IPS-11a (cell line): Measurements from ENCODE around the gene PRKCH.

Source experiments
- H3K4me3 ChIP-seq: one replicate; pipeline ENCODE4 v1.5.1; 2013; ENCODE audit warnings: low read depth, low read length, control low read depth

The PRKCH gene

GRCh38 chr14:61321385-61322010 is at the start of gene PRKCH:
Gene PRKCH, plus strand, starts transcription at chr14:61321579. Its CDS starts 523 bp downstream, at chr14:61322102.
- peak within 1 kb of the TSS; percentile 52 for H3K4me3 ChIP-seq

- H3K4me3 ChIP-seq = no peak overlapping the region
These were observed 44.1 kb upstream of the PRKCH start for GRCh38 chr14:61277232-61277631.

GRCh38 chr14:61277784-61278183 is 43.6 kb upstream of the PRKCH start:
- H3K4me3 ChIP-seq = no peak overlapping the region

DNA sequence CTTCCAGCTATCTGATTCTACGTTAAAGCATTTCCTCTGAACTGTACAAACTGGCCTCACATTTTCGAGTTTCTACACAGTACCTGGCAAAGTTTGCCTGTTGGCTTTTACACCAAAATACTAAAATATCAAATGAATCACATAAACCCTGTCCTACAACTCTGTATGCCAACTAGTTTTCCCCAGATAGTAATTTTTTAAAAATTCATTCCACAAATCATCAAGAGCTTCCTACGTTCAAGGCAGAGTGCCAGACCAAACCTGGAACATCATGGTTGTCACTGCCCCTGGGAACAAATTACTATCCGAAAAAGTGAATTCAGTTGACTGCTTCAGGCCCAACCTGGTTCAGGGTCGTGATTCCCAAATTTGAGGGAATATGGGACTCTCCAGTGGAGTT is 42.3 kb upstream of the PRKCH start:
- no peak overlapping the region for H3K4me3 ChIP-seq

- peak overlapping the region; percentile 64 for H3K4me3 ChIP-seq
These were observed 41.3 kb upstream of the PRKCH start for GRCh38 chr14:61280092-61280525.

DNA sequence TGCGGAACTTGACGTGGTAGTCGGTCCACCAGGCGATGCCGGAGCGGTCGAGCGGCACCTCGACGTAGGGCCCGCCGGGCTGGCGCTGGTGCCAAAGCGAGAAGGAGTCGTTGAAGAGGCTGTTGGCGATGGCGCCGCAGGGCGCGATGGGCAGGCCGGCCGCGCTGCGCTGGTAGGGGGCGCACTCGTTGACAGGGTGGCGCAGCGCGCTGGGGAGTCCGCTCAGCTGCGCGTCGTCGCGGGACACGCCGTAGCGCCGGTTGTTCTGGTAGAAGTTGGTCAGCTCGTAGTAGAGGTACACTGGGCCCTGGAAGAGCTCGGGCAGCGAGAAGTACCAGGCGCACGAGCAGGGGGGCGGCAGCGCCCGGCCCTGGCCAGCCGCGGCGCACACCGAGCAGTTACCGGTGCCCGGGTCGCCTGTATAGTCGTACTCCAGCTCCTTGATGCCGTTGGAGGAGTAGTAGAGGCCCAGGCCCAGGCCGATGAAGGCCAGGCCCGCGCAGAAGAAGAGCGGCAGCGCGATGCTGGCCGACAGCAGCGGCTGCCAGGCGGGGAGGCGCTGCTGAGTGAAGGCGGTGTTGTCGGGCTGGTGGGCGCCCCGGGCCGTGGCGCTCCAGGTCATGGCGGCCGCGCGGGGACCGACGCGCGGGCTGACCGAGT is 40.7 kb upstream of the PRKCH start:
- peak overlapping the region; percentile 64 for H3K4me3 ChIP-seq

DNA sequence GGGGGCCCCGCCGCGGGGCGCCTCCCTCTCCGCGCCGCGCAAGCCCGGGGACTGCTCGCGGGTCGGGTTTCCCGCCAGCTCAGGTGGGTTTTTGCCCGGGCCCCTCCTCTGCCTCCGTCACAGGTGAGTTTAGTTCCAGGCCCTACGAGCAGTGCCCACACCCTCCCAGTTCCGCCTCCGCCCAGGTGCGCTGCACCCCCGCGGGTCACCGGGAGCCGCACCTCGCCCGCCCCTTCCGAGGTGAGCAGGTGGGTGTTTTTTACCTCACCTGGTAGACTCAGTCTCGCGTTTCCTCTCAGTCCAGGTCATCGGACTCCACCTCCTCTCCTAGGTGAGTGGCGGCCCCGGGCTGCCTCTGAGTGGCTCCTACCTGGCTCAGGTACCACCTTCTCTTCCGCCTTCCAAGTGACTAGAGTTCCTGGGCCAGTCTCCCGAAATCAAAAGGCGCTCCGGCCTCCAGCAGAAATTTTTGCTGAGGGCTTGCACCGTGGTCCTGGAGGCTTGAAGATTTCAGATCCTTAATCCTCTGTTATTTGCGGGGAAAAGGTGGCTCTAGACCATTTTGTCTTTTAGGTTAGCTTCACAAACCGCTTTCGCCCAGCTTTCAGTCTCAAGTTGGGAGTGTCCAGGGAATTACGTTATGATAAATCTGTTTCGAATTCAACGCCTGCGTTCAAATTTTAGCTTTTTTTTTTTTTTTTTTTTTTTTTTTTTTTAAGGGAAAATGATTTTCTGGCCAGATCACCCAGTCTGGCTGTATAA is 40.0 kb upstream of the PRKCH start, which contains the start of gene TMEM30B:
Gene TMEM30B, minus strand, starts transcription at position 153 of the 762 bp plus-strand sequence. CDS start 191 bp downstream, outside the sequence.
- H3K4me3 ChIP-seq = peak within 1 kb of the TSS; percentile 64

DNA sequence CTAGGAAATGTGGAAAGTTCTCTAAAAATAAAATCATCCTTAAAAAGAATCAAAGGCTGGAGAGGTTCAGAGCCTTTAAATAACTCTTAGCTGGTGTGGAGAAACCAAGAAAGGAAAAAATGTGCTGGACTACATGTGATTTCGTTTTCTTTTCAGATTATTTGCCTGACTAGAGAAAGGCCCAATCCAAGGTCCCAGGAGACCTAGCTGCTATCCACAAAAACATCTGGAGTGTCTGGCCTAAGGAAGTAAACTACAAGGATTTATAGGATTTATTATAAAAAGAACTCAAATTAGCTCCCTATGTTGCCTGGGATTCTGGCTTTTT is 39.5 kb upstream of the PRKCH start:
- H3K4me3 ChIP-seq = no peak overlapping the region

DNA sequence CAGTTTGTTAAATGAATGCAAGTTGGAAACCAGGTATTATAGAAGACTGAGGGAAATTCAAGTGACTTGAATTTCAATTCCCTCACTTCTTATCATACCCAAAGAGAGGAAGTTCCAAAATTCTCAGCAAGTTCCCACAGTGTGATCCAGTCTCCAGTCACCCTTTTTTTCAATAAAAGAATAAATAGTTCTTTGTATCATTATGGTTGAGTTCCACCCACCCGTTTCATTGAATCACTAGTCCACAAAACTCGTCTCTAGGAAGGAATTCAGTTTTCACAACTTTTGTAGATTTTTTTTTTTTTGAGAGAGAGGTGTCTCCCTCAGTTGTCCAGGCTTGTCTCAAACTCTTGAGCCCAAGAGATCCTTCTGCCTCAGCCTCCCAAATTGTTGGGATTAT is 38.6 kb upstream of the PRKCH start:
- no peak overlapping the region for H3K4me3 ChIP-seq

DNA sequence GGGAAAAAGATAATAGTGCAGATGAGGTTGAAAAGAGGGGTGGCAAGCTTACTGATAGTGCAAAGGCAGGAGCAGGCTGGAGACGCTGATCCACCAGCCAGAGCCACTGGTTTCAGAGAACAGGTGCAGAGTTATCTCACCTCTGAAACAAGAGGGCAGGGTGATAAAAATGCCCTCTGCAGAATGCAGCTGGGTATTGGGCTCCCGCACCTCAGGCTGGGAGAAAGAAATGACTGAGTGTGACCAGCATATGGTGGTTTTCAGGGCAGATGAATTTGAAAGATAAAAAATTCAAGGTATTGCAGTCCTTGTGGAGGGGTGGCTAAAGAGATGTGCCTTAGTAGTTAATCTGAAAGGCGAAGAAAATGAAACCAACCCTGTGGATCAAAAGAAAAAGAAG is 37.4 kb upstream of the PRKCH start:
- no peak overlapping the region for H3K4me3 ChIP-seq

DNA sequence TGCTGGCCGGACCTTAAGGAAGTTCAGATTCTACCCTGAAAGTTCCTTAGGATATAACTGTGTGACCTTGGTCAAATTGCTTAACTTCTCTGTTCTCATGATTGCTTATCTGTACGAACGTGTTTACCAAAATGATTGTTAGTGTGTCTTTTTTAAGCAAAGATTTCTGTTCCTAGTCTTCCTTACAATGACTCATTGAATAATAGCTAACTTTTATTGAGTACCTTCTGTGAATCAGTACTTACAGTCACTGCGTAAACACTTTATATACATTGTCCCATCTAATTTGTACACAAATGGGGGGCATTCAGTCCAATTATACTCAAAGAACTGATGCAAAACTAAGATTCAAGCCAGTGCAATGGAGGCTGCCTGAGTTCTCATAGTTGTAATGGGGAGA is 36.0 kb upstream of the PRKCH start:
- no peak overlapping the region for H3K4me3 ChIP-seq

GRCh38 chr14:61287196-61287595 is 34.2 kb upstream of the PRKCH start:
- no peak overlapping the region for H3K4me3 ChIP-seq

GRCh38 chr14:61288228-61288627 is 33.2 kb upstream of the PRKCH start:
- H3K4me3 ChIP-seq = no peak overlapping the region

DNA sequence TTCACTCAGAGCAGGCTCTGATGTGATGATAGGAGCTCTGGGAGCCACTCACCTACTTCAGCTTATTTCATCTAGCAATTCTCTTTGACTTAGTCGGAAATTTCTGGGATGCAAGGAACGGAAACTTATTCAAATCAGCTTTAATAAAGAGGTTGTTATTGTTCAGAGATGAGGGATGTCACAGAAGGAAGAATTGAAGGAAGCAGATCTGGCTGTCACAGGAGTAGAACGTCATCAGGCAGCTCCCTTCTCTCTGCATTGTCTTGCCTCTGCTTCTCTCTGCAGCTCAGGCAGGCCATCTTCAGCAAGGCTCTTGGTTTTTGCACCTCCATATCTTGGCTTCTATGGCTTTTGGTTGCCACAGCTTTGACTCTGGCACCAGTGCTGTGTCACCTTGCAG is 32.7 kb upstream of the PRKCH start:
- no peak overlapping the region for H3K4me3 ChIP-seq

DNA sequence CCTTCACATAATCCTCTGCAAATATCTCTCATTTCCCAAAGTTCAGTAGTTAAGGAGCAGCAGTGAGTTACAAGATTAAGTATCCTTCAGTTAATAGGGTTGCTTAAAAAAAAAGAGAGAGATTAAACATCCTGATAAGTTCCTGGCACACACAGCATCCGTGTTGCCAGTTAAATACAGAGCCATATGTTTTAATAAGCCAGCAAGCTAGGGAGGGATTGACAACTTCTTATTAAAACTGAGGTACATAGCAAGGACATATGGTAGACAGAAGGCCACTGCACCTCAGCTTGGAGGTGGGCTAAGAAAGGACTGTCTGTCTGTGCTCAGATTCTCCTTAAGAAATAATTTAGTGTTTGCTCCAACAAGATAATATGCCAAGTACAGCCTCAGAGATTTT is 30.7 kb upstream of the PRKCH start:
- no peak overlapping the region for H3K4me3 ChIP-seq

- H3K4me3 ChIP-seq = no peak overlapping the region
These were observed 25.2 kb upstream of the PRKCH start for GRCh38 chr14:61296151-61296550.

- no peak overlapping the region for H3K4me3 ChIP-seq
These were observed 24.5 kb upstream of the PRKCH start for GRCh38 chr14:61296719-61297502.

GRCh38 chr14:61297581-61297980 is 23.8 kb upstream of the PRKCH start:
- H3K4me3 ChIP-seq = no peak overlapping the region

GRCh38 chr14:61298824-61299223 is 22.6 kb upstream of the PRKCH start:
- H3K4me3 ChIP-seq = no peak overlapping the region

GRCh38 chr14:61300209-61300608 is 21.2 kb upstream of the PRKCH start:
- no peak overlapping the region for H3K4me3 ChIP-seq

DNA sequence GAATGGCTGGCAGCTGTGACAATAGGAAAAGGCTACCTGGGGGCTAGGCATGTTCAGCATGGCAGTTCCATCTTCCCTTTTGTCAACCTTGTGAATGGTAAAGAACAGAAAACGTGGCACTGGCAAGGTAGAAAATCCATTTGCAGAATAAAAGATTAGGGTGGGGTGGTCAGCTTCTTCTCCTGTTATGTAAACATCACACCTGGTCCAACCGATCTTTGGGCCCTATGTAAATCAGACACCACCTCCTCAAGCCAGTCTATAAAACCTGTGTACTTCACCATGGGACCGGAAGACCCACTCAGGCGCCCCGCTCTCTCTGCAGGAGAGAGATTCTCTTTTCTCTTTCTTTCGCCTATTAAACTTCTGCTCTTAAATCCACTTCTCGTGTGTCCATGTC is 20.6 kb upstream of the PRKCH start:
- H3K4me3 ChIP-seq = no peak overlapping the region
